ENCODE measurements around the gene CAMTA1.
"Not testable (repeated sequence)": the region's sequence is repeated elsewhere in the genome, so short reads cannot be mapped to it uniquely, and the experiment has no call there.

CAMTA1 gene

DNA sequence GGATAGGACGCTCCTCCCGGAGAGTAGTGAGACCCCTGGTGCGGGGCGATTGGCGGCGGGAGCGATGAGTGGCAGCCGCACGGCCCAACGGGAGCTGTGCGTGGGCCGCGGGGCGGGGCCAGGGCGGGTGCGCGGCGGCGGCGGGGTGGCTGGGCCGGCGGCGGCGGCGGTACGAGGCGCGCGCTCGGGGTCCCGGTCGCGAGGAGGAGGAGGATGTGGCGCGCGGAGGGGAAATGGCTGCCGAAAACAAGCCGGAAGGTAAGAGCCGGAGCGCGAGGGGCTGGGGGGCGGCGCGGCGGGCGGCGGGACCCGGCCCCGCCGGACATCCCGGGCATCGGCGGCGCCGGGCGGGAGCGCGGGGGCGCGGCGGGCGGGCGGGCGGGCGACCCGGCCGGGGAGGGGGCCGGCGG lies at the start of gene CAMTA1:
TSS of gene CAMTA1 (plus strand) at position 137 of the 410 bp plus-strand sequence. CDS start at position 214, 77 bp downstream.
- DNase-seq (ENCODE audit: low read depth): no peak

DNA sequence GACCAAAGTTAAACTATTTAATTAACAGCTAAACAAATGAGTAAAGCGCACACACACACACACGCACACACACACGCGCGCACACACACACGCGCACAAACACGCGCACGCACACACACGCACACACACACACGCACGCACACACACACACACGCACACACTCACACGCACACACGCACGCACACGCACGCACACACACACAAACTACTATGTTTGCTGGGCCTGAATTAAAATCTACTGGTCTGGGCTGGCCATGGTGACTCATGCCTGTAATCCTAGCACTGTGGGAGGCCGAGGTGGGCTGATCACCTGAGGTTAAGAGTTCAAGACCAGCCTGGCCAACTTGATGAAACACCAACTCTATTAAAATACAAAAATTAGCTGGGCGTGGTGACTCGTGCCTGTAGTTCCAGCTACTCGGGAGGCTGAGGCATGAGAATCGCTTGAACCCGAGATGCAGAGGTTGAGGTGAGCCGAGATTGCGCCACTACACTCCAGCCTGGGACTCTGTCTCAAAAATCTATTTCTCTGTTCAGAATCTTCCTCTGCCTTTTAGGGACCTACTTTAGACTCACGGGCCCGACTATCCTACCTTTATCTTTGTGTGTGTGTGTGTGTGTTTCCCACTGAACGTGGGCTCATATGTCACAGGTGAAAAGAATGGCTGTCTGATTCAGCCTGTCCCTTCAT lies 46.1 kb upstream of the CAMTA1 start:
- no peak for DNase-seq (ENCODE audit: low read depth)

GRCh38 chr1:6742676-6743188 lies 42.5 kb upstream of the CAMTA1 start:
- DNase-seq (ENCODE audit: low read depth): not testable (repeated sequence)

DNA sequence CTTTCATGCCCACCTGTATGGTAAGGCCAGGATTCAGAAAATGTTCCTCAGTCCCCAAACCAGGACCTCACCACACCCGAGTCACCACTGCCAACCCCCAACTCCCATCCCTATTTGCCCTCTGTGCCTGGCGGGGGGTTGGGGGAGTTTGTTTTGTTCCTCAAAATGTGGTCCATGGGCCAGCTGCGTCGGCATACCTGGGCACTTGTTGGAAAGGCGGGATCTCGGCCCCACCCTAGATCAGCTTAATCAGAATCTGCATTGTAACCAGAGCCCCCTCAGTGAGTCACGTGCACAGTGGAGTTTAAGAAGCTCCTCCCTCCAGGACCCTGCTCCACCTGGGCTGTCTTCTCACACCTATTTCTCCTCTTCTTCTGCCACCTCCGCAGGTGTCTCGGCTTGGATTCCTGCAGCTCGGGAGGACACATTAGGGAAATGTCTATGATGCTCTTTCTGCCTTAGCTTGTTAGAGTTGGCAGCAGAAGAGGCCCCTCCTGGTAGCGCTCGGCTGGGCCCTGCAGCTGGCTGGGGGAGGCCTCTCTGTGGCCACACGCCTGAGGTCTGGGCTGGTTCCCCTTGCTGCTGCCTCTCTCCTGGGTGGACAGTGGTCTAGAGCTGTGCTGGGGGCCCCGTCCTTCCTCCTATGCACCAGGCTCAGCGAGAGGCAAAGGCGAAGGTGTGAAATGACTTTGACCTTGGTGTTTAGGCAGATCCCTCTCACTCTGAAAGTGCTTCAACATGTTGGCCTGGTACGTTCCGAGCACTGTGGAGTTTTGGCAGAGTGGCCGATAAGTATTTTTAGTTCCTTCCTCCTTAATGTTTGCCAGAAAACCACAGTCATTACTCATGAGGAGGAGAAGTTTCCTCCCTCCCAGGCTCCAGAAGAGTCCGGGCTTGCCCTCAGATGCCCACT lies 41.8 kb upstream of the CAMTA1 start:
- DNase-seq (ENCODE audit: low read depth): no peak

DNA sequence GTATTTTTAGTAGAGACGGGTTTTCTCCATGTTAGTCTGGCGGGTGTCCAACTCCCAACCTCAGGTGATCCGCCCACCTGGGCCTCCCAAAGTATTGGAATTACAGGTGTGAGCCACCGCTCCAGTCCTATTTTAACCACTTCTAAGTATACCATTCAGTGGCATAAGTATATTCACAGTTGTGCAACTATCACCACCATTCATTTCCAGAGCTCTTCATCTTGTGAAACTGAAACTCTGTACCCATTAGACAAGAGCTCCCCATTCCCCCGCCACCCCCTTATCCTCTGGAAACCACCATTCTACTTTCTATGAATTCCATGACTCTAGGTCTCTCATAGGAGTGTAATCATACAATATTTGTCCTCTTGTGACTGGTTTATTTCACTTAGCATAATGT lies 40.2 kb upstream of the CAMTA1 start:
- no peak for DNase-seq (ENCODE audit: low read depth)

- DNase-seq (ENCODE audit: low read depth): no peak
Measured at GRCh38 chr1:6747674-6748073, 37.6 kb upstream of the CAMTA1 start.

GRCh38 chr1:6750490-6750889 lies 34.8 kb upstream of the CAMTA1 start:
- no peak for DNase-seq (ENCODE audit: low read depth)

GRCh38 chr1:6753320-6754140 lies 31.7 kb upstream of the CAMTA1 start:
- no peak for DNase-seq (ENCODE audit: low read depth)

DNA sequence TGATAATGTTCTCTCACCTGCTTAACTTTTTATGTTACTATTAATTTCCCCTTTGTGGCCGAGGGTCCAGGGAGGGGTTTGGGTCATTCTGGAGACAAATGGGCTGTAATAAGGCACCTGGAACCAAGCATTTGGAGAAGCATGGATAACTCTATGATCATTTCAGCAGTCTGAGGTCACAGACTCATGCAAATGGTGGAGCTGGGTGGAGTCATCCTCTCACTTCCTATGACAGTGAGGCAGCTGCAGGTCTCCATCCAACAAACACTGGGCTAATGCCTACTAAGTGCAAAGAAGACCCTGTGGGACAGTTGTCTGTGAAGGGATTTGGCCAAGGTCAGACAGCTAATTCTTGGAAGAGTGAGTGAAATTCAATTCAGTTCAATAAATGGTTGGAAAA lies 28.8 kb upstream of the CAMTA1 start:
- no peak for DNase-seq (ENCODE audit: low read depth)

- no peak for DNase-seq (ENCODE audit: low read depth)
Measured at GRCh38 chr1:6757719-6758435, 27.4 kb upstream of the CAMTA1 start.

DNA sequence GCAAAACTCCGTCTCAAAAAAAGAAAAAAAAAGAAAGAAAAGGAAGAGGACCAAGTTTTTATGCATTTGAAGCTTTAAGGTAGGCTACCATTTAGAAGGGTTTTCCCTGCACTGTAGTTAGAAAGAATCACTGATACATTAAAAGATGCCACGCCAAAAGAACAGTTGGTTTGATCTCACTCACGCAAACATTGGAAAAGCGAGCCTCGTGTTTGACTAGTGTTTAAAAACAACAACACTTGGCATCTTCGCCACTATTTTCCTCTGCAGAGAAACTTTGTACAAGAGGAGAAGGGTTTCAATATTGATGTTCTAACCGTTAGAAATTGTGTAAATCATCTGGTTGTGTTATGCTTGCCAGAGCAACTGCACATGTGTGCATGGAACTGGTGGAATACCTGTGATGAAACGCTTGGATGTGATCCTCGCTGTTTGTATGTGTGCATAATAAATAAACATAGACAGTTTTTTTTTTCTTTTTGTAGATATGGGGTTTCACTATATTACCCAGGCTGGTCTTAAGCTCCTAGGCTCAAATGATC lies 24.0 kb upstream of the CAMTA1 start:
- no peak for DNase-seq (ENCODE audit: low read depth)

- no peak for DNase-seq (ENCODE audit: low read depth)
Measured at GRCh38 chr1:6762060-6762459, 23.2 kb upstream of the CAMTA1 start.

GRCh38 chr1:6770751-6771440 lies 14.4 kb upstream of the CAMTA1 start:
- DNase-seq (ENCODE audit: low read depth): no peak

DNA sequence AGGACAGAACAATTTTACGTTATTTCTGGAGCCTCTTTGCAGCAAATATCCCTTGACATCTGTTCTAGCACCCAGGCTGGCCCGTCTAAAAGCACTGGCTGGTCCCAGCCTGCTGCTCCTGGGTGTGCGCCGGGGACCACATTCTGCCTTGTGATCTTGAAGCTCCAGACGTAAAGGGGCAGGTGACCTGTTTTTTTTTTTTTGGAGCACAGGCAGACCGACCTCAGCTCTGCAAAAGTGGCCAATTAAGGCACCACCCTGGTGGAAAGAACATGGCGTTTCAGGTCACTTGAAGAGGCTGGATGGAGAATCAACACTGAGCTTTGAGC lies 13.8 kb upstream of the CAMTA1 start:
- DNase-seq (ENCODE audit: low read depth): no peak

DNA sequence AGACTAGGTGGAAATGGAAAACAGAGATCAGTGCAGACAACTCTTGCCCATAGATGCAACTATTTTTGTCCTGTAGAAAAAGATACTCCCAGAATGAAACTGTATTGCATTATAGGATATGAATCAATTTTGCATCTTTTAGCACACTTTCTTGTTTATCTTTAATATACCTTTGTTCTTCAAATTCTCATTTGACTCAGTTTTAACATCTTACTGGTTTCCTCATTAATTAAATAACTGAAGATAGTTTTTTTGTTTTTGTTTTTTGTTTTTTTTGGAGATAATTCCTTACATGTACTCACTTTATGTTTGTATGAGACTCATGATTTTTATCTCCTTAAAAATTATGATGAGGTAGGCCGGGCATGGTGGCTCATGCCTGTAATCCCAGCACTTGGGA lies 10.9 kb upstream of the CAMTA1 start:
- DNase-seq (ENCODE audit: low read depth): no peak

- DNase-seq (ENCODE audit: low read depth): no peak
Measured at GRCh38 chr1:6775261-6776043, 9.8 kb upstream of the CAMTA1 start.

DNA sequence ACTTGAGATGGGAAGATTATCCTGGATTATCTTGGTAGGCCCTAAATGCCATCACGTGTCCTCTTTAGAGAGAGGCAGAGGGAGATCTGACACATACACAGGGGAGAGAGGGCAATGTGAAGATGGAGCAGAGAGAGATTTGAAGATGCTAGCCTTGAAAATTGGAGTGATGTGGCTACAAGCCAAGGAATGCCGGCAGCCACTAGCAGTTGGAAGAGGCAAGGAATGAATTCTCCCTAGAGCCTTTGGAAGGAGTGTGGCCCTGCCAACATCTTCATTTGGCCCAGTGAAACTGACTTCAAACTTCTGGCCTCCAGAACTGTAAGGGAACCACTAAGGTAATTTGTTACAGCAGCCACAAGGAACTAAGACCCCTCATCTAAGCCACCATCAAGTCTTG lies 8.9 kb upstream of the CAMTA1 start:
- DNase-seq (ENCODE audit: low read depth): no peak

DNA sequence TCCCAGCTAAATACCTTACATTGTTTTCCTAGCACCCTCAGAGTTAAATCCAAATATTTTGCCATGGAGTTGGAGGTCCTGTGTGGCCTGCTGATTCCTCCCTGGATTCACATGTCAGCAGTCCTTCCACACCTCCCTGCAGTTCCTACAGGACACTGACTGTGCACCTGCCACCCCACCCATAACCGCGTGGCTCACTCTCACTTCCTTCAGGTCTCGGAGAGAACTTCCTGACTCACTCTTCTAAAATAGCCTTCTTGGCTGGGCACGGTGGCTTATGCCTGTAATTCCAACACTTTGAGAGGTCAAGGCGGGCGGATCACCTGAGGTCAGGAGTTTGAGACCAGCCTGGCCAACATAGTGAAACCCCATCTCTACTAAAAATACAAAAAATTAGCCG lies 8.4 kb upstream of the CAMTA1 start:
- no peak for DNase-seq (ENCODE audit: low read depth)

GRCh38 chr1:6777813-6778212 lies 7.4 kb upstream of the CAMTA1 start:
- DNase-seq (ENCODE audit: low read depth): no peak

All from stimulated activated CD8-positive, alpha-beta memory T cell treated with anti-CD3 and anti-CD28 coated beads, Interleukin-12 subunit alpha, Interleukin-12 subunit beta, amount 100 ng/mL, for 1 hour (primary cell).